ENCODE data around the gene SRPK3. TPM values are rescaled to one million over a fixed set of nuclear protein-coding genes. Genes with fewer than 3 reads are reported as not detected.

SRPK3 gene
- total RNA-seq, 2 experiments from 2014 or later: not detected

GRCh38 chrX:153779891-153780677 lies 757 bp upstream of the SRPK3 start:
- Histone ChIP-seq H3K79me2 (ENCODE audit: insufficient read depth, low read depth, low read length) (no peaks in the 10 kb centered on the region), H3K9me3 (ENCODE audit: low read length) (no peaks in the 10 kb centered on the region), H3K4me3 (ENCODE audit: low read depth, low read length, poor library complexity, severe bottlenecking) (no peak overlapping the region), H3K4me2 (ENCODE audit: low read length) (no peak overlapping the region), H3K36me3 (ENCODE audit: insufficient read depth, low read length) (no peaks in the 10 kb centered on the region), H2AFZ (ENCODE audit: low read length) (no peak overlapping the region), H4K20me1 (ENCODE audit: insufficient read depth, low read length) (no peaks in the 10 kb centered on the region), H3K9me2 (ENCODE audit: insufficient read depth, low read length) (no peaks in the 10 kb centered on the region), H3K27ac (ENCODE audit: low read depth, low read length, poor library complexity, severe bottlenecking) (no peak overlapping the region), H3K4me1 (ENCODE audit: insufficient read depth, low read length, poor library complexity, severe bottlenecking) (peaks cover 3% of the 10 kb centered on the region)
- intact Hi-C loops (cut with micrococcal nuclease; ENCODE audit: unreplicated experiment): no loop called here
- BruUV-seq (replicated peaks): no TSS peak
- no peak for DNase-seq (ENCODE audit: low spot score)
- ChIA-PET POLR2A (interaction anchor here (0.8 kb wide), 1 partner anchor 114 kb away, joined by 3 read pairs; no protein-coding TSS in a partner anchor), CTCF (ENCODE audit: unreplicated experiment) (no interaction called here)
- TF ChIP-seq EZH2phosphoT487 (IDR thresholded peaks at IDR 0.05; ENCODE audit: borderline replicate concordance, low read depth, low read length): no peak
- no peak for TF ChIP-seq CTCF (conservative IDR thresholded peaks at IDR 0.05; ENCODE audit: low read length)

GRCh38 chrX:153781428-153782047 lies 697 bp downstream of the SRPK3 start:
- Histone ChIP-seq H3K9me2 (ENCODE audit: insufficient read depth, low read length) (no peaks in the 10 kb centered on the region), H3K79me2 (ENCODE audit: insufficient read depth, low read depth, low read length) (no peaks in the 10 kb centered on the region), H4K20me1 (ENCODE audit: insufficient read depth, low read length) (no peaks in the 10 kb centered on the region), H3K4me1 (ENCODE audit: insufficient read depth, low read length, poor library complexity, severe bottlenecking) (peaks cover 3% of the 10 kb centered on the region), H2AFZ (ENCODE audit: low read length) (no peak overlapping the region), H3K36me3 (ENCODE audit: insufficient read depth, low read length) (no peaks in the 10 kb centered on the region; the same call in 1 of the 2 replicates), H3K4me3 (ENCODE audit: low read depth, low read length, poor library complexity, severe bottlenecking) (no peak overlapping the region), H3K27ac (ENCODE audit: low read depth, low read length, poor library complexity, severe bottlenecking) (no peak overlapping the region), H3K9me3 (ENCODE audit: low read length) (no peaks in the 10 kb centered on the region), H3K4me2 (ENCODE audit: low read length) (no peak overlapping the region)
- DNase-seq (ENCODE audit: low spot score): no peak
- ChIA-PET POLR2A (interaction anchor here (0.8 kb wide), 1 partner anchor 113 kb away, joined by 3 read pairs; no protein-coding TSS in a partner anchor), CTCF (ENCODE audit: unreplicated experiment) (no interaction called here)
- intact Hi-C loops (cut with micrococcal nuclease; ENCODE audit: unreplicated experiment): no loop called here
- no TSS peak for BruUV-seq (replicated peaks)
- no peak for TF ChIP-seq EZH2phosphoT487 (IDR thresholded peaks at IDR 0.05; ENCODE audit: borderline replicate concordance, low read depth, low read length)

GRCh38 chrX:153782313-153782712 lies 1.5 kb downstream of the SRPK3 start:
- Histone ChIP-seq H3K9me3 (ENCODE audit: low read length) (no peaks in the 10 kb centered on the region), H3K4me1 (ENCODE audit: insufficient read depth, low read length, poor library complexity, severe bottlenecking) (peaks cover 3% of the 10 kb centered on the region), H2AFZ (ENCODE audit: low read length) (no peak overlapping the region), H3K4me2 (ENCODE audit: low read length) (no peak overlapping the region), H3K36me3 (ENCODE audit: insufficient read depth, low read length) (no peaks in the 10 kb centered on the region; the same call in 1 of the 2 replicates), H4K20me1 (ENCODE audit: insufficient read depth, low read length) (no peaks in the 10 kb centered on the region), H3K9me2 (ENCODE audit: insufficient read depth, low read length) (no peaks in the 10 kb centered on the region), H3K27ac (ENCODE audit: low read depth, low read length, poor library complexity, severe bottlenecking) (no peak overlapping the region), H3K4me3 (ENCODE audit: low read depth, low read length, poor library complexity, severe bottlenecking) (no peak overlapping the region), H3K79me2 (ENCODE audit: insufficient read depth, low read depth, low read length) (no peaks in the 10 kb centered on the region)
- ChIA-PET POLR2A (no interaction called here), CTCF (ENCODE audit: unreplicated experiment) (no interaction called here)
- no peak for DNase-seq (ENCODE audit: low spot score)
- BruUV-seq (replicated peaks): no TSS peak
- intact Hi-C loops (cut with micrococcal nuclease; ENCODE audit: unreplicated experiment): no loop called here
- TF ChIP-seq CTCF (conservative IDR thresholded peaks at IDR 0.05; ENCODE audit: low read length) (0 out of 2 replicates have a peak, but pooled peaks have one; percentile 18), EZH2phosphoT487 (IDR thresholded peaks at IDR 0.05; ENCODE audit: borderline replicate concordance, low read depth, low read length) (no peak)
